ENCODE data around the gene LAG3. TPM values are rescaled to one million over a fixed set of nuclear protein-coding genes. Genes with fewer than 3 reads are reported as not detected.
"Not testable (repeated sequence)": the region's sequence is repeated elsewhere in the genome, so short reads cannot be mapped to it uniquely, and the experiment has no call there.

Gene LAG3
- total RNA-seq, result under 1 TPM; 0.60 to 0.75 TPM
- polyA plus RNA-seq, result 10 to 100 TPM in 1 of 3 donors, under 1 TPM in 2; 0.47 to 14.5 (median 0.59) TPM
- total RNA-seq, result 0 to 1.3 (median 0.12) reads per million in 6 experiments

- Mint-ChIP-seq H3K27ac (peak within 1 kb of the TSS in 7 of 10 donors; percentile 41 to 90 (median 67)), H3K36me3 (no peaks in the 10 kb centered on the region), H3K4me3 (peak within 1 kb of the TSS; percentile 54 to 94 (median 72)), H3K4me1 (peaks cover 20 to 46% (median 41%) of the 10 kb centered on the region in 4 donors), H3K9me3 (no peaks in the 10 kb centered on the region), H3K27me3 (peaks cover 19 to 80% (median 61%) of the 10 kb centered on the region in 5 donors)
- DNase-seq (peak in 1 of 10 donors; percentile 51), ATAC-seq (peak in 1 of 2 donors; percentile 46)
- POLR2A ChIA-PET, result no interaction called here
These were observed at the start of gene LAG3 for GRCh38 chr12:6772331-6772695. Gene LAG3 (plus strand): TSS chr12:6772520. CDS start chr12:6772853, 333 bp downstream.

GRCh38 chr12:6722863-6723262 lies 49.5 kb upstream of the LAG3 start:
- H3K36me3 Mint-ChIP-seq, result peaks cover 0 to 10% (median 4%) of the 10 kb centered on the region in 3 donors
- H3K9me3 Mint-ChIP-seq, result peaks cover 0 to 3% (median 0%) of the 10 kb centered on the region in 9 donors
- H3K27me3 Mint-ChIP-seq, result peaks cover 0 to under 1% (median 0%) of the 10 kb centered on the region in 5 donors
- H3K27ac Mint-ChIP-seq, result peak overlapping the region in 4 of 10 donors; percentile 54 to 94 (median 84)
- H3K4me1 Mint-ChIP-seq, result peaks cover 19 to 32% (median 24%) of the 10 kb centered on the region in 4 donors
- DNase-seq, result no peak
- POLR2A ChIA-PET, result interaction anchor here (1.1 to 5.4 kb wide), 9 partner anchors 10 to 129 kb away, joined by 3 to 142 read pairs (median 8); partner anchors contain the start of genes CDCA3, ING4, USP5 and ZNF384
- peak overlapping the region in 4 of 10 donors; percentile 3 to 97 (median 22) for H3K4me3 Mint-ChIP-seq
- no peak for ATAC-seq

DNA sequence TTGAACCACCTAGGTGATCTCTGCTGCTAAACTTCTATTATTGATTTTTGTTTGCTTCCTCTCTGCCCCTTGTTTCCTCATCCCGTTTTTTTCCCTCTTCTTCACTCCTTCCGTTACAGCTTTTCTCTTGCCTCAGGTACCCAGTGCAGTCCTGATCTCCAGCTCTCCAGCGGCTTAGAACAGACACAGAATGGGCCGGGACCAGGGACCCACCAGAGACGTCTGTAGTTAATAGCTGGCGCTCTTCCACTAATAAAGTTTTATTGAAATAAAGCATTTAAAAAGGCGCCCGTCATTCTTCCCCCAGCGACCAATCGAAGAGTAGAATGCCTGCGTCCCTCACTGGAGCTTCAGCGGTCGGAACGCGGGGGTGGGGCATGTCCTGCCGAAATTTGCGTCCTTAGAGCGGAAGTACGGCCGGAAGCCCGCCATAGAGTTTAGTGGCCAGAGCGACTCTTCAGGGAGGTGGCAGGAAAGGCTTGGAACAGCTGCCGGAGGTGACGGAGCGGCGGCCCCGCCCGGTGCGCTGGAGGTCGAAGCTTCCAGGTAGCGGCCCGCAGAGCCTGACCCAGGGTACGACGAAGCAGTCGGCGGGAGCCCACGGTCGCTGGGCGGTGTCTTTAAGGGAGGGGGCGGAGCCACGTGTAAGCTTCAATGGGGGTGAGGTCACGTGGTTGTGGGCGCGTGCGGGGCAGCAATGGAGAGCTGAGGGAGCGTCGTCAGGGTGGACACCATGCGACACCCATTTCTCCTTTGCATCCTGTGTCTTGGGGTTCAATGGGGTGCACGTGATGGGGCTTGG lies 48.5 kb upstream of the LAG3 start, which contains the start of gene COPS7A:
Gene COPS7A (plus strand): TSS at position 440 of the 802 bp plus-strand sequence. CDS start 611 bp downstream, outside the sequence.
- Mint-ChIP-seq H3K27me3 (no peaks in the 10 kb centered on the region), H3K4me1 (peaks cover 19 to 32% (median 24%) of the 10 kb centered on the region in 4 donors), H3K9me3 (peaks cover 0 to 3% (median 0%) of the 10 kb centered on the region in 9 donors), H3K36me3 (peaks cover 0 to 18% (median 8%) of the 10 kb centered on the region in 3 donors), H3K27ac (peak within 1 kb of the TSS; percentile 92 to 98 (median 96)), H3K4me3 (peak within 1 kb of the TSS; percentile 74 to 99 (median 93))
- ATAC-seq (peak; percentile 85 to 90), DNase-seq (peak; percentile 73 to 98 (median 92))
- POLR2A ChIA-PET, result interaction anchor here (0.5 to 5.4 kb wide), 32 partner anchors 9 to 502 kb away, joined by 3 to 142 read pairs (median 6); partner anchors contain the start of genes C12orf57, CDCA3, GAPDH and ING4

DNA sequence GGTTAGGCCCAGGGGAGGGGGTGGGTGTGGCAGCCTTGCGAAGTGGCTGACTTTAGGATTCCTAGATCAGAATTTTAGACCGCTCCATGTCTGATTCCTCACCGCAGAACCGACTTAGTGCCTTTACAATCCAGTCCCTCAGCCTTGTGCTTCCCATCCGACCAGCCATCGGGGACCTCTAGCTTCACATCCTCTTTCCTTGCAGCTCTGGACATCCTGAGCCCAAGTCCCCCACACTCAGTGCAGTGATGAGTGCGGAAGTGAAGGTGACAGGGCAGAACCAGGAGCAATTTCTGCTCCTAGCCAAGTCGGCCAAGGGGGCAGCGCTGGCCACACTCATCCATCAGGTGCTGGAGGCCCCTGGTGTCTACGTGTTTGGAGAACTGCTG lies 47.9 kb upstream of the LAG3 start:
- POLR2A ChIA-PET, result interaction anchor here (0.6 to 5.4 kb wide), 27 partner anchors 10 to 503 kb away, joined by 3 to 142 read pairs (median 6); partner anchors contain the start of genes C12orf57, CDCA3, GAPDH and ING4
- peaks cover 0 to 24% (median 12%) of the 10 kb centered on the region in 3 donors for H3K36me3 Mint-ChIP-seq
- H3K27me3 Mint-ChIP-seq, result no peaks in the 10 kb centered on the region
- peak; percentile 17 for ATAC-seq
- peak overlapping the region; percentile 92 to 98 (median 96) for H3K27ac Mint-ChIP-seq
- H3K4me1 Mint-ChIP-seq, result peaks cover 19 to 32% (median 24%) of the 10 kb centered on the region in 4 donors
- DNase-seq, result no peak
- H3K4me3 Mint-ChIP-seq, result peak overlapping the region; percentile 74 to 99 (median 93)
- peaks cover 0 to 3% (median 0%) of the 10 kb centered on the region in 9 donors for H3K9me3 Mint-ChIP-seq

- H3K9me3 Mint-ChIP-seq, result peaks cover 0 to 3% (median 0%) of the 10 kb centered on the region in 9 donors
- peak overlapping the region in 6 of 10 donors; percentile 18 to 96 (median 61) for H3K27ac Mint-ChIP-seq
- ATAC-seq (no peak), DNase-seq (no peak)
- no peaks in the 10 kb centered on the region for H3K27me3 Mint-ChIP-seq
- peak overlapping the region in 7 of 10 donors; percentile 19 to 99 (median 55) for H3K4me3 Mint-ChIP-seq
- POLR2A ChIA-PET, result interaction anchor here (1.0 to 5.4 kb wide), 5 partner anchors 16 to 127 kb away, joined by 6 to 142 read pairs (median 17); partner anchors contain the start of genes CDCA3, MLF2, USP5 and ZNF384
- H3K4me1 Mint-ChIP-seq, result peaks cover 19 to 35% (median 24%) of the 10 kb centered on the region in 4 donors
- H3K36me3 Mint-ChIP-seq, result peaks cover 0 to 34% (median 22%) of the 10 kb centered on the region in 3 donors
These were observed 47.0 kb upstream of the LAG3 start for GRCh38 chr12:6725350-6725749.

DNA sequence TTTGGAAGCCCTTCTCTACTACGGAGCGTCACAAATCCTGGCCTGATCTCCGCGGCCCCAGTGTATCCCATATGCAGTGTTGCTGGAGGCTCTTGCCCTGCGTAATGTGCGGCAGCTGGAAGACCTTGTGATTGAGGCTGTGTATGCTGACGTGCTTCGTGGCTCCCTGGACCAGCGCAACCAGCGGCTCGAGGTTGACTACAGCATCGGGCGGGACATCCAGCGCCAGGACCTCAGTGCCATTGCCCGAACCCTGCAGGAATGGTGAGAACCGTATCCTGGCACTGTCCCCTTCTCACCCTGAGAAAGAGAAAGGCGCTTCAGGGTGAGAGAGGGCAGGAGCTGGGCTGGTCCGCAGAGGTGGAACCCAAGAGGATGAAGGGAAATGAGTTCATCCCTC lies 43.1 kb upstream of the LAG3 start:
- Mint-ChIP-seq H3K27me3 (no peaks in the 10 kb centered on the region), H3K36me3 (peaks cover 0 to 65% (median 28%) of the 10 kb centered on the region in 3 donors)
- POLR2A ChIA-PET, result interaction anchor here (0.6 to 0.7 kb wide), 2 partner anchors 11 to 40 kb away, joined by 5 read pairs; partner anchors contain the start of gene ZNF384

GRCh38 chr12:6730169-6730568 lies 42.2 kb upstream of the LAG3 start:
- Mint-ChIP-seq H3K36me3 (peaks cover 0 to 72% (median 28%) of the 10 kb centered on the region in 3 donors), H3K9me3 (no peaks in the 10 kb centered on the region), H3K27ac (peak overlapping the region in 1 of 10 donors; percentile 27), H3K4me1 (peaks cover 6 to 16% (median 7%) of the 10 kb centered on the region in 4 donors), H3K4me3 (no peak overlapping the region), H3K27me3 (no peaks in the 10 kb centered on the region)
- no peak for DNase-seq
- POLR2A ChIA-PET, result interaction anchor here (0.7 to 1.5 kb wide), 3 partner anchors 23 to 41 kb away, joined by 3 to 5 read pairs (median 4); partner anchors contain the start of genes MLF2 and ZNF384
- no peak for ATAC-seq

More for the DNA sequence above, 43.1 kb upstream of the LAG3 start:
- no peak overlapping the region for H3K27ac Mint-ChIP-seq
- ATAC-seq, result no peak
- no peak overlapping the region for H3K4me3 Mint-ChIP-seq
- H3K4me1 Mint-ChIP-seq, result peaks cover 11 to 25% (median 12%) of the 10 kb centered on the region in 4 donors
- DNase-seq, result no peak
- H3K9me3 Mint-ChIP-seq, result no peaks in the 10 kb centered on the region

- peaks cover 0 to 6% (median 2%) of the 10 kb centered on the region in 4 donors for H3K4me1 Mint-ChIP-seq
These were observed 37.6 kb upstream of the LAG3 start for GRCh38 chr12:6734506-6735387.

DNA sequence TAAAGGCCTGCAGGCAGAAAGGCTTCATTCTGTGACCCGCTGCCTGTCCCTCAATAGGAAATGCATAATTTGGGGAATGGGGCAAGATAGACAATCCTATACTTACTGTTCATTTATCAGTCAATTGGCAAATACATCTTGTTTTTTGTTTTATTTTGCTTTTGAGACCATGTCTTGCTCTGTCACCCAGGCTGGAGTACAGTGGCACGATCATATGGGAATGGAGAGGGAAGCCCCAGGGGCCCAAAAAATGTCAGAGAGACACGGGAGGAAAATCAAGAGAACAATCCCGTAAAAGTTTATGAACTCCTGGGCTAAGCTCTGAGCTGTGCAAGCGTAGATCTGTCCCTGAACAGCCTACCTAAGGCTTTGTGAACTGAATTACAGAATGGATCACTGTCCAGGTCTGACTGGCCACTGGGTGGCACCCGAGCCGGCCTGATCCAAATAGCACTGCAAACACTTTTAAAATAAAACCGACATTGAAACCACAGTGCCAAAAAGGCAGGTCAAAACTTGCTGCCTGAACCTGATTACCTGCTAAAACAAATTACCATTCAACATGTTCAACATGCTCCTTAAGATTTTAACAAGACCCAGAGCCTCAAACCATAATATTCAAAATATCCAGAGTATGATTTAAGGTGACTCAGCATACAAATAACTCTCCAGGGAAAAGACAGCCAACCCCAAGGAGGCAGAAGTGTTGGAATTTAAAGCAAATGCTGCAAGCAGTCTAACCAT lies 36.7 kb upstream of the LAG3 start:
- peak; percentile 43 to 61 for ATAC-seq
- H3K4me1 Mint-ChIP-seq, result peaks cover 0 to 4% (median 2%) of the 10 kb centered on the region in 4 donors
- no peak overlapping the region for H3K4me3 Mint-ChIP-seq
- POLR2A ChIA-PET, result interaction anchor here (1.1 to 1.3 kb wide), 2 partner anchors 12 to 17 kb away, joined by 3 read pairs; partner anchors contain the start of genes COPS7A and MLF2
- peaks cover 0 to 40% (median 4%) of the 10 kb centered on the region in 3 donors for H3K36me3 Mint-ChIP-seq
- peak in 4 of 10 donors; percentile 18 to 24 (median 22) for DNase-seq
- no peaks in the 10 kb centered on the region for H3K27me3 Mint-ChIP-seq
- H3K27ac Mint-ChIP-seq, result peak overlapping the region in 4 of 10 donors; percentile 11 to 35 (median 17)
- no peaks in the 10 kb centered on the region for H3K9me3 Mint-ChIP-seq

More at GRCh38 chr12:6734506-6735387, 37.6 kb upstream of the LAG3 start:
- POLR2A ChIA-PET, result interaction anchor here (1.1 to 1.3 kb wide), 3 partner anchors 11 to 97 kb away, joined by 3 read pairs; partner anchors contain the start of genes COPS7A and MLF2
- Mint-ChIP-seq H3K27me3 (no peaks in the 10 kb centered on the region), H3K36me3 (peaks cover 0 to 49% (median 12%) of the 10 kb centered on the region in 3 donors), H3K27ac (peak overlapping the region in 3 of 10 donors; percentile 35 to 70 (median 60)), H3K9me3 (no peaks in the 10 kb centered on the region), H3K4me3 (no peak overlapping the region)
- DNase-seq, result no peak
- ATAC-seq, result no peak

DNA sequence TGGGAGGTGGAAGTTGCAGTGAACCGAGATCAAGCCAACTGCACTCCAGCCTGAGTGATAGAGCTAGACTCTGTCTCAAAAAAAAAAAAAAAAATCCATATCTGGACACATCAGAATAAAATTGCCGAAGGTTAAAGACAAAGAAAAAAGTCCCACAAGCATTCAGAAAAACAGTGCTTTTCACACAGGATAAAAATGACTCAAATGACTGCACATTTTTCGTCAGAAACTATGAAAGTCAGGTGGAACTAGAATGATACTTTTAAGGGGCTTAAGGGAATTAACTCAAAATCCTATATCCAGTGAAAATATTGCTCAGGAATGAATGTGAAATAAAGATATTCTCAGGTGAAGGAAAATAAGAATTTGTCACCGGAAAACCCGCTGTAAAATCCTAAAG lies 35.6 kb upstream of the LAG3 start:
- no peak for ATAC-seq
- Mint-ChIP-seq H3K9me3 (no peaks in the 10 kb centered on the region), H3K27me3 (no peaks in the 10 kb centered on the region), H3K4me1 (peaks cover 0 to 4% (median 2%) of the 10 kb centered on the region in 4 donors), H3K4me3 (no peak overlapping the region), H3K36me3 (peaks cover 0 to 29% (median 0%) of the 10 kb centered on the region in 3 donors), H3K27ac (peak overlapping the region in 1 of 10 donors; percentile 60)
- DNase-seq, result no peak
- POLR2A ChIA-PET, result no interaction called here

- Mint-ChIP-seq H3K4me1 (peaks cover 13 to 16% (median 15%) of the 10 kb centered on the region in 4 donors), H3K27ac (peak overlapping the region in 1 of 10 donors; percentile 75)
- H3K36me3 Mint-ChIP-seq, H3K9me3 Mint-ChIP-seq, H3K27me3 Mint-ChIP-seq, ATAC-seq, DNase-seq, H3K4me3 Mint-ChIP-seq, POLR2A ChIA-PET: not testable (repeated sequence)
These were observed 30.2 kb upstream of the LAG3 start for GRCh38 chr12:6742080-6742479.
